ENCODE measurements around the gene C6orf163. TPM values are rescaled to one million over a fixed set of nuclear protein-coding genes. Genes with fewer than 3 reads are reported as not detected.

The C6orf163 gene
- total RNA-seq, 2 experiments from 2014 or later = 1.3 to 1.4 TPM

- H3K27ac Mint-ChIP-seq = no peak overlapping the region
- H3K4me1 Mint-ChIP-seq (ENCODE audit: low read depth) = no peaks in the 10 kb centered on the region
- ChIA-PET CTCF (interaction anchor here (0.7 to 2.6 kb wide), 19 partner anchors 11 to 1478 kb away, joined by 3 to 29 read pairs (median 3); partner anchors contain the start of genes CFAP206, ORC3 and RARS2), POLR2A (interaction anchor here (1.1 kb wide), 1 partner anchor 79 kb away, joined by 3 read pairs; no protein-coding TSS in a partner anchor)
- H3K4me3 Mint-ChIP-seq = no peak overlapping the region
- DNase-seq (peak; percentile 54), ATAC-seq (peak; percentile 98)
- peak; percentile 77 for TF ChIP-seq CTCF (IDR thresholded peaks at IDR 0.05)
- H3K9me3 Mint-ChIP-seq = no peaks in the 10 kb centered on the region
- H3K36me3 Mint-ChIP-seq (ENCODE audit: low read depth) = no peaks in the 10 kb centered on the region
- intact Hi-C loops (cut with micrococcal nuclease) = no loop called here
- no peaks in the 10 kb centered on the region for H3K27me3 Mint-ChIP-seq
Measured at GRCh38 chr6:87393026-87393622, 48.5 kb downstream of the C6orf163 start.

DNA sequence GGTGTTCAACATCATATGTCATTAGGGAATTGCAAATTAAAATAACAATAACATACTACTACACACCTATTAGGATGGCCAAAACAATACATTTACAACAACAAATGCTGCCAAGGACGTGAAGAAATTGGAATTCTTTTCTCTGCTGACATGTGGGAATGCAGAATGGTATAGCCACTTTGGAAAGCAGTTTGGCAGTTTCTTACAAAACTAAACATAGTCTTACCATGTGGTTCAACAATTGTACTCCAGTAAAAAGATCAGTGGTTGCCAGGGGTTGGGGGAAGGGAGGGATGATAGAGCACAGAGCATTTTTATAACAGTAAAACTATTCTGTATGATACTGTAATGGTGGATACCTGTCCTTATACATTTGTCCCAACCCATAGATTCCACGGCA, 50.8 kb downstream of the C6orf163 start:
- POLR2A ChIA-PET = no interaction called here
- ATAC-seq (no peak), DNase-seq (no peak)
- Mint-ChIP-seq H3K27ac (no peak overlapping the region), H3K27me3 (no peaks in the 10 kb centered on the region), H3K4me3 (no peak overlapping the region), H3K36me3 (ENCODE audit: low read depth) (no peaks in the 10 kb centered on the region), H3K4me1 (ENCODE audit: low read depth) (no peaks in the 10 kb centered on the region), H3K9me3 (no peaks in the 10 kb centered on the region)
- intact Hi-C loops (cut with micrococcal nuclease) = no loop called here
- no peak for TF ChIP-seq CTCF (IDR thresholded peaks at IDR 0.05)
- CTCF ChIA-PET = no interaction called here

DNA sequence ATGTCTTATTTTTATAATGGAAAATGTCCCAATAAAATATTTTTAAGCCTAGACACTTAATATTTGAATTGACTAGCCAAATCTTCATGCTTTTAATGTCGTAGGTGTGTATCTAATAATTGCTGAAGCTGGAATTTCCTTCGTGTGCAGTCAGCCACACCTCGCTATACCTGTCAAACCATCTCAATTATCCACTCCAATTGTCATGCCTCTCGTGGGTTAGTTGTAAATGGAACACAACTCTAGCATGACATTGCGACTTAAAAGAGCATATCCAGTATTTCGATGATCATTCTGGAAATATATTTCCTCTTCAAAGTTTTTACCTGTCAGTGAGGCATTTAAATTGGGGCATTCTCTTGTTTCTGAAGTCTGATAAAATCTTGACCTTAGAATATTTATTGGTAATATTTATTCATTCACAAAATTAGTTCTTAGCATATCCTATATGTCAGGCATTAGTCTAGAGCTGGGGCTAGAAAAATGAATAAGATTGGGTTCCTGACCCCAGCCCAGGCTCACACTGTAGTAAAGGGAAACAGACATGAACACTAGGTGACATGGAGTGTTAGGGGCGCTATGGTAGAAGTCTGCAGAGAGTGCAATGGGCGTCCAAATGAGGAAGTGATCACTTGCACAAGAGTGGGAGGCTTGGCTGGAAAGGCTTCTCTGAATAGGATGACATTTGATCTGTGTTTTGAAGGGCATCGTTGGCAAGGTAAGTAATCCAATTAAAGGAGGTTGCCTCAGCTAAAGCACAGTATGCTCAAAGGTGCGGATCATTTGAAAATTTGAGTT, 52.2 kb downstream of the C6orf163 start:
- intact Hi-C loops (cut with micrococcal nuclease) = no loop called here
- Mint-ChIP-seq H3K27me3 (no peaks in the 10 kb centered on the region), H3K9me3 (no peaks in the 10 kb centered on the region), H3K4me3 (no peak overlapping the region), H3K36me3 (ENCODE audit: low read depth) (no peaks in the 10 kb centered on the region), H3K4me1 (ENCODE audit: low read depth) (no peaks in the 10 kb centered on the region), H3K27ac (no peak overlapping the region)
- TF ChIP-seq CTCF (IDR thresholded peaks at IDR 0.05) = no peak
- ATAC-seq (no peak), DNase-seq (no peak)
- ChIA-PET POLR2A (no interaction called here), CTCF (interaction anchor here (1.0 kb wide), 1 partner anchor 318 kb away, joined by 3 read pairs; no protein-coding TSS in a partner anchor)

- Mint-ChIP-seq H3K9me3 (no peaks in the 10 kb centered on the region), H3K27me3 (no peaks in the 10 kb centered on the region), H3K36me3 (ENCODE audit: low read depth) (no peaks in the 10 kb centered on the region), H3K4me3 (no peak overlapping the region), H3K27ac (no peak overlapping the region), H3K4me1 (ENCODE audit: low read depth) (no peaks in the 10 kb centered on the region)
- TF ChIP-seq CTCF (IDR thresholded peaks at IDR 0.05) = no peak
- ChIA-PET POLR2A (no interaction called here), CTCF (interaction anchor here (1.0 kb wide), 1 partner anchor 319 kb away, joined by 3 read pairs; no protein-coding TSS in a partner anchor)
- ATAC-seq (no peak), DNase-seq (no peak)
- intact Hi-C loops (cut with micrococcal nuclease) = no loop called here
Measured at GRCh38 chr6:87397656-87398055, 53.0 kb downstream of the C6orf163 start.

- POLR2A ChIA-PET = no interaction called here
Measured at GRCh38 chr6:87401832-87402231, 57.2 kb downstream of the C6orf163 start.

More at GRCh38 chr6:87401832-87402231, 57.2 kb downstream of the C6orf163 start:
- no peak overlapping the region for H3K27ac Mint-ChIP-seq
- CTCF ChIA-PET = interaction anchor here (1.0 to 5.9 kb wide), 2 partner anchors 8 to 80 kb away, joined by 3 to 29 read pairs; partner anchors contain the start of gene SMIM8
- no peak overlapping the region for H3K4me3 Mint-ChIP-seq
- H3K9me3 Mint-ChIP-seq = no peaks in the 10 kb centered on the region
- H3K4me1 Mint-ChIP-seq (ENCODE audit: low read depth) = no peaks in the 10 kb centered on the region
- intact Hi-C loops (cut with micrococcal nuclease) = no loop called here
- no peak for ATAC-seq
- DNase-seq = no peak
- peaks cover 10% of the 10 kb centered on the region for H3K27me3 Mint-ChIP-seq
- H3K36me3 Mint-ChIP-seq (ENCODE audit: low read depth) = no peaks in the 10 kb centered on the region
- no peak for TF ChIP-seq CTCF (IDR thresholded peaks at IDR 0.05)
